ENCODE results near the gene MTCL1.

The MTCL1 gene

DNA sequence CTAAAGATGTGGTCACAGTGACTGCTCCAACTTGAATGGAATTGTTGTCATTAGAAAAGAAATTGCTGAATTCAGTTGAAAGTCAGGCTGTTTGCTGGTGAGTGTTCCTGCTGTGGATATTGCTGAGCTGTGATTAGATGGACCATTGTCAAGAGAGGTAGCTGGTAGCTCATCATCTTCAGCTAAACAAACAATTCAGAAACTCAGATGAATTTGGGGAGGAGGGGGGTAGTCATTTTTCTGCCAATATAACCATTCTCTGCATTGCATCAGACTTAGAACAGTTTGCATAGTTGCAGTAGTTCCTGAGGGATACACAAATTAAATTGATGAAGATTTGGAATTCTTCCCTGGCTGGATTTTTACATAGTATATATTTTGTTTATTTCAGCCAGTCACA lies 108.3 kb downstream of the MTCL1 start:
- DNase-seq (ENCODE audit: low spot score) = no peak
- H3K4ac ChIP-seq (ENCODE audit: low read length) = no peak overlapping the region
- no peak overlapping the region for H3K4me3 ChIP-seq (ENCODE audit: low read length in 2 of 2)
- H2AFZ ChIP-seq (ENCODE audit: low read length) = no peak overlapping the region
- no peak overlapping the region for H4K91ac ChIP-seq (ENCODE audit: low read depth, low read length, poor library complexity)
- no peak overlapping the region for H2BK15ac ChIP-seq (ENCODE audit: low read length)
- H4K8ac ChIP-seq (ENCODE audit: low read depth, low read length) = no peak overlapping the region
- H3K4me1 ChIP-seq (ENCODE audit: control insufficient read depth in 2 of 2, insufficient read depth in 1 of 2, low read depth in 1 of 2, low read length in 2 of 2) = peaks cover 0 to 3% of the 10 kb centered on the region in 2 donors
- no peak overlapping the region for H2AK5ac ChIP-seq (ENCODE audit: low read depth, low read length)
- H3K23ac ChIP-seq (ENCODE audit: low read depth, low read length, poor library complexity) = no peak overlapping the region
- no peak overlapping the region for H2BK5ac ChIP-seq (ENCODE audit: low read length)
- H2BK12ac ChIP-seq (ENCODE audit: low read length) = no peak overlapping the region
- no peaks in the 10 kb centered on the region for H3K79me1 ChIP-seq (ENCODE audit: low read depth, low read length)
- no peak overlapping the region for H3K9ac ChIP-seq (ENCODE audit: low read depth, low read length, poor library complexity)
- H3K4me2 ChIP-seq (ENCODE audit: insufficient read depth, low read length, poor library complexity, severe bottlenecking) = no peak overlapping the region
- no peak overlapping the region for H3K14ac ChIP-seq (ENCODE audit: low read length)
- no peak overlapping the region for H3K18ac ChIP-seq (ENCODE audit: low read length)
- H3K9me3 ChIP-seq (replicated peaks in 1 of 2; ENCODE audit: control insufficient read depth in 2 of 2, insufficient read depth in 1 of 2, low read depth in 1 of 2, low read length in 2 of 2) = no peaks in the 10 kb centered on the region
- no peak overlapping the region for H3K27ac ChIP-seq (replicated peaks; ENCODE audit: low read length)
- no peaks in the 10 kb centered on the region for H3K27me3 ChIP-seq (ENCODE audit: control insufficient read depth in 3 of 3, insufficient read depth in 3 of 3, low read depth in 1 of 3, low read length in 3 of 3)
- H2BK120ac ChIP-seq (ENCODE audit: low read depth, low read length) = no peak overlapping the region
- H3K36me3 ChIP-seq (replicated peaks in 1 of 2; ENCODE audit: control insufficient read depth in 2 of 2, insufficient read depth in 2 of 2, low read length in 2 of 2) = peaks cover 2 to 54% of the 10 kb centered on the region in 2 donors

DNA sequence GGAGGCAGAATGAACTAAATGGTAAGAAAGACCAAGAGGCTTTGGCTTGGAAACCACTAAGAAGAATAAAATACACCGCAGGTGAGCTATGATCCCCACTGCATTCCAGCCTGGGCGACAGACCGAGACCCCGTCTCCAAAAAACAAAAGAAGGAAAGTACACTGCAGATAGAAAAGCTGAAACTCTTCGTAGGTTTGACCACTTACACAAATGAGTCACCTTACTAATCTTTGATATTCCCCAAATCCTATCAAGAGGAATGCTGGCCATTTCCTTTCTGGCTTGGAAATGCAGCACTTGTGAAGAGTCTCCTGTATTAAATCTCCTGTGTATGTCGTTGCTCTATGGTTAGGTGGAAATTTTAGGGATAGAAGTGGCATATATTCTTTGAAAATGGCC lies 108.8 kb downstream of the MTCL1 start:
- Histone ChIP-seq H3K4ac (ENCODE audit: low read length) (no peak overlapping the region), H3K18ac (ENCODE audit: low read length) (no peak overlapping the region), H2AFZ (ENCODE audit: low read length) (no peak overlapping the region), H3K27ac (replicated peaks; ENCODE audit: low read length) (no peak overlapping the region), H2BK15ac (ENCODE audit: low read length) (no peak overlapping the region), H2BK120ac (ENCODE audit: low read depth, low read length) (no peak overlapping the region), H3K79me1 (ENCODE audit: low read depth, low read length) (no peaks in the 10 kb centered on the region), H2AK5ac (ENCODE audit: low read depth, low read length) (no peak overlapping the region), H3K4me3 (ENCODE audit: low read length in 2 of 2) (no peak overlapping the region), H3K36me3 (replicated peaks in 1 of 2; ENCODE audit: control insufficient read depth in 2 of 2, insufficient read depth in 2 of 2, low read length in 2 of 2) (peaks cover 2 to 55% of the 10 kb centered on the region in 2 donors), H2BK5ac (ENCODE audit: low read length) (no peak overlapping the region), H4K8ac (ENCODE audit: low read depth, low read length) (no peak overlapping the region), H4K91ac (ENCODE audit: low read depth, low read length, poor library complexity) (no peak overlapping the region), H3K4me2 (ENCODE audit: insufficient read depth, low read length, poor library complexity, severe bottlenecking) (no peak overlapping the region), H3K9ac (ENCODE audit: low read depth, low read length, poor library complexity) (no peak overlapping the region), H2BK12ac (ENCODE audit: low read length) (no peak overlapping the region), H3K9me3 (replicated peaks in 1 of 2; ENCODE audit: control insufficient read depth in 2 of 2, insufficient read depth in 1 of 2, low read depth in 1 of 2, low read length in 2 of 2) (no peaks in the 10 kb centered on the region), H3K23ac (ENCODE audit: low read depth, low read length, poor library complexity) (no peak overlapping the region), H3K4me1 (ENCODE audit: control insufficient read depth in 2 of 2, insufficient read depth in 1 of 2, low read depth in 1 of 2, low read length in 2 of 2) (peaks cover 0 to 3% of the 10 kb centered on the region in 2 donors), H3K27me3 (ENCODE audit: control insufficient read depth in 3 of 3, insufficient read depth in 3 of 3, low read depth in 1 of 3, low read length in 3 of 3) (no peaks in the 10 kb centered on the region), H3K14ac (ENCODE audit: low read length) (no peak overlapping the region)
- no CpG with 5 or more reads among the region's 6 CpGs for WGBS, 2 donors (ENCODE audit: extremely low coverage in 2 of 2, insufficient read length in 2 of 2, insufficient replicate concordance in 1 of 2)
- no peak for DNase-seq (ENCODE audit: low spot score)

GRCh38 chr18:8816220-8816619 lies 110.9 kb downstream of the MTCL1 start:
- H2BK120ac ChIP-seq (ENCODE audit: low read depth, low read length) = no peak overlapping the region
- H3K4me2 ChIP-seq (ENCODE audit: insufficient read depth, low read length, poor library complexity, severe bottlenecking) = no peak overlapping the region
- no peak overlapping the region for H2BK12ac ChIP-seq (ENCODE audit: low read length)
- no peak overlapping the region for H4K8ac ChIP-seq (ENCODE audit: low read depth, low read length)
- no peak overlapping the region for H3K14ac ChIP-seq (ENCODE audit: low read length)
- no peak overlapping the region for H2AFZ ChIP-seq (ENCODE audit: low read length)
- H2BK5ac ChIP-seq (ENCODE audit: low read length) = no peak overlapping the region
- H4K91ac ChIP-seq (ENCODE audit: low read depth, low read length, poor library complexity) = no peak overlapping the region
- no peak overlapping the region for H2AK5ac ChIP-seq (ENCODE audit: low read depth, low read length)
- no peak overlapping the region for H3K4ac ChIP-seq (ENCODE audit: low read length)
- H3K4me3 ChIP-seq (ENCODE audit: low read length in 2 of 2) = no peak overlapping the region
- no peak overlapping the region for H3K23ac ChIP-seq (ENCODE audit: low read depth, low read length, poor library complexity)
- DNase-seq (ENCODE audit: low spot score) = no peak
- H3K9ac ChIP-seq (ENCODE audit: low read depth, low read length, poor library complexity) = no peak overlapping the region
- no peaks in the 10 kb centered on the region for H3K79me1 ChIP-seq (ENCODE audit: low read depth, low read length)
- H2BK15ac ChIP-seq (ENCODE audit: low read length) = no peak overlapping the region
- no peaks in the 10 kb centered on the region for H3K9me3 ChIP-seq (replicated peaks in 1 of 2; ENCODE audit: control insufficient read depth in 2 of 2, insufficient read depth in 1 of 2, low read depth in 1 of 2, low read length in 2 of 2)
- no peak overlapping the region for H3K18ac ChIP-seq (ENCODE audit: low read length)
- H3K27me3 ChIP-seq (ENCODE audit: control insufficient read depth in 3 of 3, insufficient read depth in 3 of 3, low read depth in 1 of 3, low read length in 3 of 3) = no peaks in the 10 kb centered on the region
- no peak overlapping the region for H3K27ac ChIP-seq (replicated peaks; ENCODE audit: low read length)
- WGBS, 2 donors (ENCODE audit: extremely low coverage in 2 of 2, insufficient read length in 2 of 2, insufficient replicate concordance in 1 of 2) = no CpG with 5 or more reads among the region's 3 CpGs
- peaks cover 0 to 53% of the 10 kb centered on the region in 2 donors for H3K36me3 ChIP-seq (replicated peaks in 1 of 2; ENCODE audit: control insufficient read depth in 2 of 2, insufficient read depth in 2 of 2, low read length in 2 of 2)
- no peaks in the 10 kb centered on the region for H3K4me1 ChIP-seq (ENCODE audit: control insufficient read depth in 2 of 2, insufficient read depth in 1 of 2, low read depth in 1 of 2, low read length in 2 of 2)

DNA sequence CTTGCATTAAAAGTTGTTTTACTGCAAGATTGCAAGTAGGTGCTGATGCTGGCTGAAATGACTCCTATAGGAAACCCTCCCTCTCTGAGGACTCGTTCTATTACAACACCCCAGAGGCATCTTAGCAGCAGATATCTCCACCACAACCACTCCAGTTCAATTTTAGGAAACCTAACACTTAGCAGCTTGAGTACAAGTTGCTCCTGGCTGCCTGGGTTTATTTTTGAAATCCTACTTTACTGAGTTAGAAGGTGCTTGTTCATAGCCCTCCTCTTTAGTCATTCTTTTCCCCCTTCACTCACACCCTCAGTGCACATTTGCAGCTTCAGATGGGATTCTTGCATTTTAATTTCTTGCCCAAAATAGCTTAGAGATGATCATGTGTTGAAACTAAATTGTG lies 111.5 kb downstream of the MTCL1 start:
- Histone ChIP-seq H3K4me1 (ENCODE audit: control insufficient read depth in 2 of 2, insufficient read depth in 1 of 2, low read depth in 1 of 2, low read length in 2 of 2) (no peaks in the 10 kb centered on the region), H2AFZ (ENCODE audit: low read length) (no peak overlapping the region), H2BK120ac (ENCODE audit: low read depth, low read length) (no peak overlapping the region), H3K27me3 (ENCODE audit: control insufficient read depth in 3 of 3, insufficient read depth in 3 of 3, low read depth in 1 of 3, low read length in 3 of 3) (no peaks in the 10 kb centered on the region), H3K18ac (ENCODE audit: low read length) (no peak overlapping the region), H3K23ac (ENCODE audit: low read depth, low read length, poor library complexity) (no peak overlapping the region), H3K9me3 (replicated peaks in 1 of 2; ENCODE audit: control insufficient read depth in 2 of 2, insufficient read depth in 1 of 2, low read depth in 1 of 2, low read length in 2 of 2) (no peaks in the 10 kb centered on the region), H2BK5ac (ENCODE audit: low read length) (no peak overlapping the region), H3K4me2 (ENCODE audit: insufficient read depth, low read length, poor library complexity, severe bottlenecking) (no peak overlapping the region), H3K9ac (ENCODE audit: low read depth, low read length, poor library complexity) (no peak overlapping the region), H3K79me1 (ENCODE audit: low read depth, low read length) (no peaks in the 10 kb centered on the region), H3K14ac (ENCODE audit: low read length) (no peak overlapping the region), H2BK12ac (ENCODE audit: low read length) (no peak overlapping the region), H4K91ac (ENCODE audit: low read depth, low read length, poor library complexity) (no peak overlapping the region), H3K4me3 (ENCODE audit: low read length in 2 of 2) (no peak overlapping the region), H3K4ac (ENCODE audit: low read length) (no peak overlapping the region), H2AK5ac (ENCODE audit: low read depth, low read length) (no peak overlapping the region), H3K27ac (replicated peaks; ENCODE audit: low read length) (no peak overlapping the region), H3K36me3 (replicated peaks in 1 of 2; ENCODE audit: control insufficient read depth in 2 of 2, insufficient read depth in 2 of 2, low read length in 2 of 2) (peaks cover 0 to 54% of the 10 kb centered on the region in 2 donors), H2BK15ac (ENCODE audit: low read length) (no peak overlapping the region), H4K8ac (ENCODE audit: low read depth, low read length) (no peak overlapping the region)
- no CpG with 5 or more reads among the region's 1 CpG for WGBS, 2 donors (ENCODE audit: extremely low coverage in 2 of 2, insufficient read length in 2 of 2, insufficient replicate concordance in 1 of 2)
- no peak for DNase-seq (ENCODE audit: low spot score)

Data from neuronal stem cell (in vitro differentiated cells).